Endothelial cell of umbilical vein (primary cell): ENCODE results near the gene IP6K3. TPM values are rescaled to one million over a fixed set of nuclear protein-coding genes. Genes with fewer than 3 reads are reported as not detected.

Experiments
- BruUV-seq: library from RNA; stranded (reverse); fragments of 400-500 nt; replicated peaks from 2 replicates; lab custom pipeline; 2021; lab: Mats Ljungman, UMichigan
- CTCF ChIA-PET: fragments of 300-600, 350-600 bp; sonication (Branson Sonifier 250); formaldehyde crosslinking; loops from one replicate; lab custom pipeline; 2021; ENCODE audit warnings: antibody characterized with exemption, inconsistent platforms; lab: Charles Lee
- POLR2A ChIA-PET: fragments of 300-600, 350-600 bp; sonication (Branson Sonifier 250); formaldehyde crosslinking; loops from one replicate; lab custom pipeline; 2021; ENCODE audit warnings: antibody characterized with exemption, inconsistent platforms; lab: Charles Lee
- DNase-seq: peaks from one replicate; pipeline ENCODE4 v3.0.0-alpha.2; 2011; ENCODE audit warnings: low read depth, low spot score
- FAIRE-seq: peaks from 2 replicates; lab custom pipeline; 2011; peaks lifted over from hg19 to GRCh38; lab: Jason Lieb, UNC
- H2AFZ ChIP-seq: 2 replicates; pipeline ENCODE4 v1.6.0; 2012; ENCODE audit warnings: low read depth, low read length, control low read depth, inconsistent platforms
- H3K27ac ChIP-seq: 2 replicates; pipeline ENCODE4 v1.5.1; 2011; ENCODE audit warnings: low read depth, mild to moderate bottlenecking, control low read depth, low read length, moderate library complexity; ENCODE audit not compliant: insufficient read depth
- H3K27me3 ChIP-seq, 2 experiments: 2 replicates each; pipeline versions ENCODE4 v1.6.0 to v1.6.1; 2011; ENCODE audit warnings: low read length in 2 of 2, mixed read lengths in 1 of 2; ENCODE audit not compliant: control insufficient read depth in 2 of 2, insufficient read depth in 2 of 2
- H3K36me3 ChIP-seq, 2 experiments: 2 replicates in 1 of 2; 3 replicates in 1 of 2; pipeline ENCODE4 v1.5.1; 2011; ENCODE audit warnings: low read length in 2 of 2, mild to moderate bottlenecking in 1 of 2, moderate library complexity in 1 of 2; ENCODE audit not compliant: control insufficient read depth in 2 of 2, insufficient read depth in 2 of 2; ENCODE audit errors: extremely low read depth in 1 of 2
- H3K4me1 ChIP-seq: 3 replicates; pipeline ENCODE4 v1.5.1; 2011; ENCODE audit warnings: mild to moderate bottlenecking, low read length; ENCODE audit not compliant: control insufficient read depth, insufficient read depth; ENCODE audit errors: extremely low read depth
- H3K4me2 ChIP-seq: 2 replicates; pipeline ENCODE4 v1.6.1; 2011; ENCODE audit warnings: low read length, control low read depth, mixed read lengths; ENCODE audit not compliant: insufficient read depth
- H3K4me3 ChIP-seq, 3 experiments: fragments of 200-600 bp in 1 of 3; sonication (generic), shearing (Covaris generic) in 1 of 3; replicated peaks in 1 of 3; 2 replicates each; pipeline ENCODE4 v1.5.1; 2011 to 2016; ENCODE audit warnings: control low read depth in 3 of 3, low read length in 3 of 3, mild to moderate bottlenecking in 2 of 3, inconsistent platforms in 1 of 3, low read depth in 1 of 3, moderate library complexity in 1 of 3; ENCODE audit not compliant: insufficient read depth in 1 of 3
- H3K79me2 ChIP-seq: 2 replicates; pipeline ENCODE4 v1.6.0; 2012; ENCODE audit warnings: low read length, inconsistent platforms; ENCODE audit not compliant: control insufficient read depth, insufficient read depth
- H3K9ac ChIP-seq: replicated peaks from 2 replicates; pipeline ENCODE3; 2011; ENCODE audit warnings: low read length, control low read depth; ENCODE audit not compliant: insufficient read depth; ENCODE audit errors: extremely low read depth
- H3K9me1 ChIP-seq: replicated peaks from 3 replicates; pipeline ENCODE4 v1.6.0; 2011; ENCODE audit warnings: mild to moderate bottlenecking, low read length; ENCODE audit not compliant: control insufficient read depth, insufficient read depth; ENCODE audit errors: extremely low read depth
- H3K9me3 ChIP-seq: replicated peaks from 2 replicates; pipeline ENCODE4 v1.5.1; 2012; ENCODE audit warnings: low read length, inconsistent platforms; ENCODE audit not compliant: control insufficient read depth, insufficient read depth
- H4K20me1 ChIP-seq: replicated peaks from 2 replicates; pipeline ENCODE3; 2011; ENCODE audit warnings: mild to moderate bottlenecking, low read length; ENCODE audit not compliant: control insufficient read depth, insufficient read depth; ENCODE audit errors: extremely low read depth
- EZH2 ChIP-seq: IDR thresholded peaks from 2 replicates; pipeline ENCODE4 v1.6.1; 2012; ENCODE audit warnings: borderline replicate concordance, low read depth, mild to moderate bottlenecking, moderate library complexity, low read length, inconsistent platforms; ENCODE audit not compliant: severe bottlenecking
- FOS ChIP-seq: IDR thresholded peaks from 2 replicates; pipeline ENCODE4 v1.6.1; 2011; ENCODE audit warnings: mild to moderate bottlenecking, low read length, moderate library complexity, borderline replicate concordance; ENCODE audit not compliant: insufficient read depth
- GATA2 ChIP-seq: IDR thresholded peaks from 2 replicates; pipeline ENCODE4 v1.7.0; 2011; ENCODE audit warnings: low read depth, mild to moderate bottlenecking, moderate library complexity, mixed read lengths, low read length; ENCODE audit not compliant: insufficient read length, insufficient read depth
- JUN ChIP-seq: IDR thresholded peaks from 2 replicates; pipeline ENCODE4 v1.6.1; 2011; ENCODE audit warnings: borderline replicate concordance, low read depth; ENCODE audit not compliant: insufficient read length, insufficient read depth
- MAX ChIP-seq: IDR thresholded peaks from 2 replicates; pipeline ENCODE4 v1.6.1; 2011; ENCODE audit not compliant: insufficient read depth, insufficient read length
- MYC ChIP-seq: IDR thresholded peaks from one replicate; pipeline ENCODE4 v1.6.1; 2011; ENCODE audit warnings: mild to moderate bottlenecking, low read depth, low read length
- POLR2A ChIP-seq: IDR thresholded peaks from 2 replicates; pipeline ENCODE4 v1.6.1; 2012; ENCODE audit warnings: low read depth, mild to moderate bottlenecking, control low read depth, low read length
- POLR2AphosphoS5 ChIP-seq: IDR thresholded peaks from 2 replicates; pipeline ENCODE4 v1.6.1; 2012; ENCODE audit warnings: low read depth, mild to moderate bottlenecking, control low read depth, low read length, moderate library complexity; ENCODE audit not compliant: insufficient read depth
- dilution Hi-C: fragments of 300-500 bp; cut with MboI; formaldehyde crosslinking; loops from one replicate; pipeline ENCODE4 v1.15.0; 2019; ENCODE audit warnings: low sequenced_read_pairs; ENCODE audit not compliant: extremely low pct_ligation_motif_present
- intact Hi-C: fragments of 100-400 bp; cut with micrococcal nuclease; formaldehyde crosslinking; loops from one replicate; pipeline ENCODE4 v1.10.0; 2022
- polyA plus RNA-seq, 4 experiments: library from polyadenylated mRNA; depleted of rRNA in 3 of 4; stranded (reverse) in 3 of 4; unstranded in 1 of 4; fragments of >200 nt; gene quantifications; 2 replicates each; pipeline versions ENCODE4 v1.2.1 to v1.2.3, GENCODE V29; 2011 to 2012; ENCODE audit warnings: missing spikeins in 1 of 4
- total RNA-seq: library from RNA; stranded (reverse); gene quantifications from 2 replicates; pipeline ENCODE4 v1.2.3, GENCODE V29; 2021
- TF ChIP-seq, protein P1 (sequence below), 2 donors: IDR thresholded peaks; 1 replicate in 1 of 2; 2 replicates in 1 of 2; pipeline ENCODE4 v1.5.1; 2011; ENCODE audit warnings: low read length in 2 of 2, mild to moderate bottlenecking in 2 of 2, moderate library complexity in 2 of 2, control low read depth in 1 of 2, inconsistent platforms in 1 of 2, low read depth in 1 of 2; ENCODE audit not compliant: insufficient read depth in 1 of 2; ENCODE audit errors: extremely low read depth in 1 of 2

IP6K3 gene
- total and polyA plus RNA-seq, 2 donors (not counting 3 experiments of a cell fraction or from before 2014, with no cell fraction given): not detected

DNA sequence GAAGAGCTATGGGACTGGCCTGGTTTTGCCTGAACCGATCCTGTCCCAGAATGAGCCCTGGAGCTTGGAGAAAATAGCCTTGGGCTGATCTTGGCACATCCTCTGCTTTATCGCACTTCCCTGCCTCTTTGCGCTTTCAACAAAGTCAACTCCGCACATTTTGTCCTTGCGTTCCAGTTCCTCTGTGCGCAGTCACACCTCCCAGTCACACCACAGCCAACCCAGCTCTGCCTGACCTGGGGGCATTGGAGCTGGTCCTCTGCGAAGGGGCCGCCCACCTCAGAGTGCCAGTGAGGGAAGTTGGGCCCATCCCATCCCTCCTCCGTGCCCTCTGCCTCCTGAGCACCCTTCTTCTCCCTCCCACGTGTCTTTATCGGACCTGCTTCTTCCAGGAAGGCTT lies 18.3 kb downstream of the IP6K3 start:
- H3K9ac ChIP-seq: no peak overlapping the region
- no peaks in the 10 kb centered on the region for H3K79me2 ChIP-seq
- intact Hi-C loops: no loop called here
- H2AFZ ChIP-seq: no peak overlapping the region
- H3K9me1 ChIP-seq: no peaks in the 10 kb centered on the region
- BruUV-seq: no TSS peak
- H3K36me3 ChIP-seq: no peaks in the 10 kb centered on the region
- ChIA-PET CTCF (interaction anchor here (1.0 kb wide), 1 partner anchor 17 kb away, joined by 3 read pairs; the partner anchor contains the start of gene UQCC2), POLR2A (no interaction called here)
- no peak overlapping the region for H3K4me2 ChIP-seq
- TF ChIP-seq MAX: no peak
- TF ChIP-seq, protein P1, sequence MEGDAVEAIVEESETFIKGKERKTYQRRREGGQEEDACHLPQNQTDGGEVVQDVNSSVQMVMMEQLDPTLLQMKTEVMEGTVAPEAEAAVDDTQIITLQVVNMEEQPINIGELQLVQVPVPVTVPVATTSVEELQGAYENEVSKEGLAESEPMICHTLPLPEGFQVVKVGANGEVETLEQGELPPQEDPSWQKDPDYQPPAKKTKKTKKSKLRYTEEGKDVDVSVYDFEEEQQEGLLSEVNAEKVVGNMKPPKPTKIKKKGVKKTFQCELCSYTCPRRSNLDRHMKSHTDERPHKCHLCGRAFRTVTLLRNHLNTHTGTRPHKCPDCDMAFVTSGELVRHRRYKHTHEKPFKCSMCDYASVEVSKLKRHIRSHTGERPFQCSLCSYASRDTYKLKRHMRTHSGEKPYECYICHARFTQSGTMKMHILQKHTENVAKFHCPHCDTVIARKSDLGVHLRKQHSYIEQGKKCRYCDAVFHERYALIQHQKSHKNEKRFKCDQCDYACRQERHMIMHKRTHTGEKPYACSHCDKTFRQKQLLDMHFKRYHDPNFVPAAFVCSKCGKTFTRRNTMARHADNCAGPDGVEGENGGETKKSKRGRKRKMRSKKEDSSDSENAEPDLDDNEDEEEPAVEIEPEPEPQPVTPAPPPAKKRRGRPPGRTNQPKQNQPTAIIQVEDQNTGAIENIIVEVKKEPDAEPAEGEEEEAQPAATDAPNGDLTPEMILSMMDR (IDR thresholded peaks at IDR 0.05; ENCODE audit: extremely low read depth in 1 of 2, insufficient read depth in 1 of 2, low read depth in 1 of 2, low read length in 2 of 2): no peak
- no peak for TF ChIP-seq POLR2A
- no peak for TF ChIP-seq GATA2
- TF ChIP-seq EZH2: no peak
- TF ChIP-seq FOS: no peak
- TF ChIP-seq MYC: no peak
- no peak for TF ChIP-seq POLR2AphosphoS5
- TF ChIP-seq JUN: no peak
- no peak for DNase-seq
- no peak overlapping the region for H3K27ac ChIP-seq
- peaks cover 5% of the 10 kb centered on the region in 2 experiments for H3K27me3 ChIP-seq
- no peaks in the 10 kb centered on the region for H3K4me1 ChIP-seq
- H3K4me3 ChIP-seq: no peak overlapping the region
- dilution Hi-C loops: no loop called here
- no peaks in the 10 kb centered on the region for H4K20me1 ChIP-seq
- no peak for FAIRE-seq
- no peaks in the 10 kb centered on the region for H3K9me3 ChIP-seq
